ENCODE measurements around the gene RIMKLA.

DNA sequence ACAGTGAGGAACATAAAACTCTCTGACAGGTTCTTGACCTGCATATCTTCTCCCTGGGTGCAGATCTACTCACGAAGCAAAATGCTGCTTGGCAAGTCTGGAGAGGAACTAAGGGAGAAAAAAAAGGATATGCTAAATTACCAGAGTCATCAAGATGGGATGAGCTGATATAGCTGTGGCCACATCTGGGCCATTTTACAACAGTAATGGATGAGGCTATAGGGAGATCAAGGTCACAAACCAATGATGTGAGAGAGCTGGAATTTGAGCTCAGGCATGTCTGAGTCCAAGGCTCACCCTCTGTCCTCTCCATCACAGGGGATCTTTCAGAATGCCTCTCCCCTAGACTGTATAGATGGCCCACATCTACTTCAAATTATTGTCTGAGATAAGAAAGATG, 49.0 kb downstream of the RIMKLA start:
- no peak for TF ChIP-seq OVOL2 (CRISPR knock-in tag; IDR thresholded peaks at IDR 0.05; ENCODE audit: borderline replicate concordance)
- TF ChIP-seq, protein P1, sequence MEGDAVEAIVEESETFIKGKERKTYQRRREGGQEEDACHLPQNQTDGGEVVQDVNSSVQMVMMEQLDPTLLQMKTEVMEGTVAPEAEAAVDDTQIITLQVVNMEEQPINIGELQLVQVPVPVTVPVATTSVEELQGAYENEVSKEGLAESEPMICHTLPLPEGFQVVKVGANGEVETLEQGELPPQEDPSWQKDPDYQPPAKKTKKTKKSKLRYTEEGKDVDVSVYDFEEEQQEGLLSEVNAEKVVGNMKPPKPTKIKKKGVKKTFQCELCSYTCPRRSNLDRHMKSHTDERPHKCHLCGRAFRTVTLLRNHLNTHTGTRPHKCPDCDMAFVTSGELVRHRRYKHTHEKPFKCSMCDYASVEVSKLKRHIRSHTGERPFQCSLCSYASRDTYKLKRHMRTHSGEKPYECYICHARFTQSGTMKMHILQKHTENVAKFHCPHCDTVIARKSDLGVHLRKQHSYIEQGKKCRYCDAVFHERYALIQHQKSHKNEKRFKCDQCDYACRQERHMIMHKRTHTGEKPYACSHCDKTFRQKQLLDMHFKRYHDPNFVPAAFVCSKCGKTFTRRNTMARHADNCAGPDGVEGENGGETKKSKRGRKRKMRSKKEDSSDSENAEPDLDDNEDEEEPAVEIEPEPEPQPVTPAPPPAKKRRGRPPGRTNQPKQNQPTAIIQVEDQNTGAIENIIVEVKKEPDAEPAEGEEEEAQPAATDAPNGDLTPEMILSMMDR (IDR thresholded peaks at IDR 0.05), result no peak

Measured in WTC11 (cell line).